NCI-H146 (cell line): ENCODE data around the gene CATSPERE.
"Not testable (repeated sequence)": the region's sequence is repeated elsewhere in the genome, so short reads cannot be mapped to it uniquely, and the experiment has no call there.

ENCODE experiments used
- DNase-seq: peaks from one replicate; lab custom pipeline; 2025; lab: John Stamatoyannopoulos, UW

Gene CATSPERE

DNA sequence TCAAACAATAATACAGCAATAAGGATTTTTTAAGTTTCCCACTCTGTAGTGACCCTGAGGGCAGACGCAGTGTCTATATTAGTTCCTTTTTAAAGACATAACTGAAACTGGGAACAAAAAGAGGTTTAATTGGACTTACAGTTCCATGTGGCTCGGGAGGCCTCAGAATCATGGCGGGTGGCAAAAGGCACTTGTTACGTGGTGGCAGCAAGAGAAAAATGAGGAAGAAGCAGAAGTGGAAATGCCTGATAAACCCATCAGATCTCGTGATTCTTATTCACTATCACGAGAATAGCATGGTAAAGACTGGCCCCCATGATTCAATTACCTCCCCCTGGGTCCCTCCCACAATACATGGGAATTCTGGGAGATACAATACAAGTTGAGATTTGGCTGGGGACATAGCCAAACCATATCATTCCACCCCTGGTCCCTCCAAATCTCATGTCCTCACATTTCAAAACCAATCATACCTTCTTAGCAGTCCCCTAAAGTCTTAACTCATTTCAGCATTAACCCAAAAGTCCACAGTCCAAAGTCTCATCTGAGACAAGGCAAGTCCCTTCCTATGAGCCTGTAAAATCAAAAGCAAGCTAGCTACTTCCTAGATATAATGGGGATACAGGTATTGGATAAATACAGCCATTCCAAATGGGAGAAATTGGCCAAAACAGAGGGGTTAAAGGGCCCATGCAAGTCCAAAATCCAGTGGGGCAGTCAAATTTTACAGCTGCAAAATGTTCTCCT lies 205.8 kb downstream of the CATSPERE start:
- not testable (repeated sequence) for DNase-seq

- no peak for DNase-seq
Measured at GRCh38 chr1:244667797-244668196, 206.7 kb downstream of the CATSPERE start.

- DNase-seq = no peak
Measured at GRCh38 chr1:244672946-244673682, 212.0 kb downstream of the CATSPERE start.

DNA sequence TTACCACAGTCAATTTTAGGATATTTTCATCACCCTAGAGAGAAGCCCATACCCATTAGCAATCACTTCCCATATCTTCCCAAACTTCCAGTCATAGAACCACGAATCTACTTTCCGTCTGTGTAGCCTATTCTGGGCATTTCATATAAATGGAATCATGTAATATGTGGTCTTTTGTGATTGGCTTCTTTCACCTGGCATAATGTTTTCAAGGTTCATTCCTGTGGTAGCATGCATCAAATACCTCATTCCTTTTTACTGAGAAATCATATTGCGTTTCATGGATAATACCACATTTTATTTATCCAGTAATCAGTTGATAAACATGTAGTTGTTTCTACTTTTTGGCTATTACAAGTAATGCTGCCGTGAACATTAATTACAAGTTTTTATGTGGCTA lies 213.4 kb downstream of the CATSPERE start:
- no peak for DNase-seq

DNA sequence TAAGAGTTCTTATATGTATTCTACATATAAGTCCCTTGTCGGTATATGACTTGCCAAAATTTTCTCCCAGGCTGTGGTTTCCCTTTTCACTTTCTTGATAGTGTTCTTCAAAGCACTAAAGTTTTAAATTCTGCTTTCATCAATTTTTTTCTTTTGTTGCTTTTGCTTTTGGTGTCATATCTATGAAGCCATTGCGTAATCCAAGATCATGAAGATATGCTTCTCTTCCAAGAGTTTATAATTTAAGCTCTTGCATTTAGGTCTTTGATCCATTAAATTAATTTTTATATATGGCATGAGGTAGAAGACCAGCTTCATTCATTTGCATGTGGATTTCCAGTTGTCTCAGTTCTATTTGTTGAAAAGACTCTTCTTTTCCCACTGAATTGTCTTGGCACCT lies 214.1 kb downstream of the CATSPERE start:
- DNase-seq = no peak

DNA sequence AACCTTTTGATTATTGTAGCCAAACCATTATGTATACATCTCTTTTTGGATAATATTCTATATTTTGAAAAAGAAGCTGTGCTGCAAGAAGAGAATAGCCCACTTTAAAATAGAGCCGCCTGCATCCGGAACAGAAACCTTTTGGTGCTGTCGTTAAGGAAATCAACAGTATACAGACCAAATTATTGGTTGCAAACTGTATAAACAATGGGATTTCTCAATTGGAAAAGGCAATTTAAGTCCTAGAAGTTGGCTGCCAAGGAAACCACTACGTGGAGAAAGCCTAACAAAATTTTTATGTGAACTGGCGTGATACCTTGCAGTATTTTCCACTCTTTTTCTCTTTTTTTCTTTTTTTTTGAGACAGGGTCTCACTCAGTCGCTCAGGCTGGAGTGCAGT lies 217.6 kb downstream of the CATSPERE start:
- no peak for DNase-seq

DNA sequence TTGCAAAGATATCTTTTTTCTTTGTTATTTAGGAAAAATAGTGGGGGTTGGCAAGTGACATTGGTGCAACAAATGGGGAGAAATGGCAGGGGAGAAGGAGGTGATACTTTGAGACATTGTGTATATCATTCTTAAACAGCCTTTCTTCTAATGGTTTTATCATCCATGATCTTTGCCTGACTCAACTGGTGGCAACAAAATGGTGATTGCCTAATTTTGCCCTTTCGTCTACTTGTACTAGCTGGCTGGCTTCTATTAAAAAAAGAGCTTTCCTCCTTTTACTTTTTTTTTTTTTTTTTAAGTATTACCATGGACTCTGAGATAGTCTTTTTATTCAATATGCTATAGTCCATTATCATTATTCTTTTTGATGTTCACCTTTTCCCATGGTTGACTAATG lies 219.6 kb downstream of the CATSPERE start:
- no peak for DNase-seq

- not testable (repeated sequence) for DNase-seq
Measured at GRCh38 chr1:244682087-244682486, 221.0 kb downstream of the CATSPERE start.
